GM06990 (cell line): Measurements from ENCODE around the gene PANK4.

Experiments used
- DNase-seq: peaks from one replicate; pipeline ENCODE4 v3.0.0-alpha.2; 2011; ENCODE audit not compliant: insufficient read length; ENCODE audit errors: extremely low read depth
- H3K27me3 ChIP-seq: replicated peaks from 2 replicates; pipeline ENCODE4 v1.6.0; 2011; ENCODE audit warnings: low read length; ENCODE audit not compliant: control insufficient read depth, insufficient read depth
- H3K36me3 ChIP-seq: 2 replicates; pipeline ENCODE4 v1.5.1; 2011; ENCODE audit warnings: low read length; ENCODE audit not compliant: control insufficient read depth, insufficient read depth
- H3K4me3 ChIP-seq: replicated peaks from 2 replicates; pipeline ENCODE4 v1.5.1; 2011; ENCODE audit warnings: low read depth, mild to moderate bottlenecking, control low read depth, low read length
- CTCF ChIP-seq: IDR thresholded peaks from 2 replicates; pipeline ENCODE4 v1.5.1; 2011; ENCODE audit warnings: low read length, control low read depth, mild to moderate bottlenecking, inconsistent platforms; ENCODE audit not compliant: insufficient read depth, poor library complexity, severe bottlenecking

Gene PANK4

GRCh38 chr1:2535981-2536380, 9.6 kb upstream of the PANK4 start:
- DNase-seq: no peak
- no peaks in the 10 kb centered on the region for H3K36me3 ChIP-seq
- H3K27me3 ChIP-seq: peaks cover under 1% of the 10 kb centered on the region
- no peak for TF ChIP-seq CTCF
- no peak overlapping the region for H3K4me3 ChIP-seq

DNA sequence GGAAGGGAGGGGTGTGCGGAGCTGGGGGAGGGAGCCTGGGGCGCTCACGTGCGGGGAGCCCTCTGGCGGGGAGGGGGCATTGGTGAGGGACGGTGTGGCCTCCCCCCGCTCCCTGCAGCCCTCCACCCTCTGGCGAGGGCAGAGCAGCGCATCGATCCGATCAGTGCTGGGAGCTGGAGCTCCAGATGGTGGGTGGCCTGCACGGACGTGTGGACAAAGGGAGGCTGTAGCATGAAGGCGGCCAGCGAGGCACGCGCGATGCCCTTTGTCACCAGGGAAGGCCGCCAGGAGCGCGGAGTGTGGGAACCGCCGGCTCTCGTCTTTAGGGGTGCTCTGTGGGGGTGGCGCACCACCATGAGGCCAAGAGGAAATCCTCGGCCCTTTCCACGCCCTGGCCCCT, 9.1 kb upstream of the PANK4 start:
- no peak overlapping the region for H3K4me3 ChIP-seq
- TF ChIP-seq CTCF: no peak
- peaks cover 2% of the 10 kb centered on the region for H3K27me3 ChIP-seq
- H3K36me3 ChIP-seq: no peaks in the 10 kb centered on the region
- no peak for DNase-seq

DNA sequence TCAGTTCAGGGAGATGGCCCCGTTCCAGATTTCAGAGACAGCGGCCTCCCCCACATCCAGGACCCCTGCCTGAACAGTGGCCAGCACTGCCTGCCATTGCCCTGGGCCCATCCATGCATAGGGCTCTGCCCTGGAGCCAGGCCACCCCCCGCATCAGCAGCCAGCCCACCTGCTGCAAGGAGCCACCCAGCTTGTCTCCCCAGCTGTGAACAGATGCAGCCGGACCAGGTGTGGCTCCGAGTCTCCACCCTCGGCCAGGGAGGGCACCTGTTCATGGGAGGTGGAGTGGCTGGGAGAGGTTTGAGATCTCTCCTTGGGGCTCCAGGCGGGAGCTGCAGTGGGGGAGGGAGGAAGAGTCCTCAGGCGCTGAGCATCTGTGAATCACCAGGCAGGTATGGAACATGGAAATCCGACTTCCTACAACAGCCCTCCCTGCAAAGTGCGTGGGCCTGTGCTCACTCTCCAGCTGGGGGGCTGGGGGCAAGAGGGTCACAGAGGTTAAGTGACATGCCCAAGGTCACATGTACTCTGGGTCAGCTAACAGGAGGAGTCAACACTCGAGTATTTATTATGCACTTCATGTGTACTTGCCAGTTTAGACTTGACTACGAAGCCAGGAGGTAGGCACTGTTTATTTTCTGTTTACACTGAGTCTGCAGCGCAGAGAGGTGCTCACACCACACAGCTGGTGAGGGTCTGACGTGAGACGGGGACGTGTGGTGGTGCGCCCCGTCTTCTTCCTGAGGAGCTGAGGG, 8.5 kb upstream of the PANK4 start:
- Histone ChIP-seq H3K4me3 (no peak overlapping the region), H3K27me3 (peaks cover 2% of the 10 kb centered on the region), H3K36me3 (no peaks in the 10 kb centered on the region)
- no peak for TF ChIP-seq CTCF
- DNase-seq: no peak

DNA sequence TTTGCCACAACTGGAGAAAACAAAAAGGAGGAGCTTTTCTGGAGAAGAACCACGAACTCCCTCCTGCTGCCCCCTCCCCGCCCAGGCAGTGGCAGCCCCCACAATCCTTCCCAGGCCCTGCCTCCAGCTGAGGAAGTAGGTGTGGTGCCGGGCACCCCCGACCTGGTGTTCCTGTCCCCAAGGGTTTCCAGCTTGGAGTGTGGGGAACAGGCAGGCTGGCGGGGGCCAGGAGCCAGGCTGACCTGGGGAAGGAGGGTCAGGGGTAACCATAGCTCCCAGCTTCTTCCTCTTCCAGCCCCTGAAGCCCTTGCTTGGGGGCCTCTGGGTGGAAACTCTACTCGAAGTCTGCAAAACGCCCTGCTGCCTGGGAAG, 7.9 kb upstream of the PANK4 start:
- H3K36me3 ChIP-seq: no peaks in the 10 kb centered on the region
- H3K4me3 ChIP-seq: no peak overlapping the region
- no peak for TF ChIP-seq CTCF
- no peak for DNase-seq
- peaks cover 2% of the 10 kb centered on the region for H3K27me3 ChIP-seq

DNA sequence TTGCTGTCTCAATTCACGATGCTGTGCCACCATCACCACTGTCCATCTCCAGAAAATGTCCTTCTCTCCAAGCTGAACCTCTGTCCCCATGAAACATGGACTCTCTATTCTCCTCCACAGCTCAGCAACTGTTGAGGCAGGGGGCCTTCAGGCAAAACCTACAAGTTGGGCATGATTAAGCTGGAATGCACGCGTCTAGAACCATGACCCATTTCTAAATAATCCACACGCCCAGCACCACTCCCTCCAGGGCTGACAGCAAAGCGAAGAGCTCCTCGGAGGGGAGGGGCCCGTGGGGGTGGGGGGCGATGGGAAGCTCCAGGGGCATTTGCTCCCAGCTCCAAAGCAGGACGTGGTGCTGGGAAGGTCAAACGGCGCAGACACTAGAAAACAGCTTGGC, 7.0 kb upstream of the PANK4 start:
- Histone ChIP-seq H3K27me3 (peaks cover 2% of the 10 kb centered on the region), H3K4me3 (no peak overlapping the region), H3K36me3 (no peaks in the 10 kb centered on the region)
- TF ChIP-seq CTCF: no peak
- DNase-seq: no peak
